Activated effector memory CD4-positive, alpha-beta T cell treated with Interleukin-2 at 50 U/mL for 16 hours (primary cell): ENCODE results near the gene ADAMTSL1.

ENCODE experiments used
- DNase-seq: peaks from one replicate; pipeline ENCODE4 v3.0.0-alpha.2; 2020

Gene ADAMTSL1

DNA sequence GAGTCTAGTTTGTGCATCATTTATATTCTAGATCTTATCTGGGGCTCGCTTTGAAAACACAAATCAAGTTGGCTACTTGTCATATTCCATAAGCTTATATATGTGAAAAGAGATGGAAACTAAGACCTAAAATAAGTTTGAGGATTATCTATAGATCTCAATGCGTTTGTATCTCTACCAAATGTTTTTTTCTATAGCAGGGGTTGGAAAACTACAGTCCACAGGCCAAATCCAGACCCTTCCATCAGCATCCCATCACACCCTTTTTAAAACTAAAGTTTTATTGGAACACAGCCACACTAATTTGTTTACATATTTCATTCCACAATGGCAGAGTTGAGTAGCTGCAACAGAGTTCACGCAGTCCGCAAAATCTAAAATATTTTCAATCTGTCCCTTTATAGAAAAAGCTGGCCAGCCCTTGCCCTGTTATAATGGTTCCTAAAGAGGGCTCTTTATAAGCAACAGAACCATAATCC lies 230.0 kb downstream of the ADAMTSL1 start:
- DNase-seq, result no peak

DNA sequence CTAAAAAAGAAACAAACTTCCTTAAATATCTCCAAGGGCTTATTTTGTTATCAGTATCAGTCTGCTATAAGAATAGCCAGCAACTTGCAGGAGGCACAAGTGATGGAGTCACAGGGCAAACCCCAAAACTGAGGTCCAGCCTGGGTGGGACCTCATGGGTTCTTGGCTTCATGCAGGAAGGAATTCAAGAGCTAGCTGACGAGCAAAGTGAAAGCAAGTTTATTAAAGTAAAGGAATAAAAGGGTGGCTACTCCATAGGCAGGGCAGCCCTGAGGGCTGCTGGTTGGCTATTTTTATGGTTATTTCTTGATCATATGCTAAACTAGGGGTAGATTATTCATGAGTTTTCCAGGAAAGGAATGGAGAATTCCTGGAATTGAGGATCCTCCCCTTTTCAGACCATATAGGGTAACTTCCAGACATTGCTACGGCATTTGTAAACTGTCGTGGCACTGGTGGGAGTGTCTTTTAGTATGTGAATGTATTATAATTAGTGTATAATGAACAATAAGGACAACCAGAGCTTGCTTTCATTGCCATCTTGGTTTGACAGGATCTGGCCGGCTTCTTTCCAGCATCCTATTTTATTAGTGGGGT lies 231.9 kb downstream of the ADAMTSL1 start:
- DNase-seq, result no peak

DNA sequence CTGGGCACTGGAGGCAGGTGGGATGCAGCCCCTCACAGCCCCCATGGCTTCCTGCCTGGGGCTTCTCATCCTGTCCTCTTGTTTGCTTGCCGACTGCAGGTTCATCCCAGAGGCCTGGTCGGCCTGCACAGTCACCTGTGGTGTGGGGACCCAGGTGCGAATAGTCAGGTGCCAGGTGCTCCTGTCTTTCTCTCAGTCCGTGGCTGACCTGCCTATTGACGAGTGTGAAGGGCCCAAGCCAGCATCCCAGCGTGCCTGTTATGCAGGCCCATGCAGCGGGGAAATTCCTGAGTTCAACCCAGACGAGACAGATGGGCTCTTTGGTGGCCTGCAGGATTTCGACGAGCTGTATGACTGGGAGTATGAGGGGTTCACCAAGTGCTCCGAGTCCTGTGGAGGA lies 232.7 kb downstream of the ADAMTSL1 start:
- DNase-seq, result no peak

DNA sequence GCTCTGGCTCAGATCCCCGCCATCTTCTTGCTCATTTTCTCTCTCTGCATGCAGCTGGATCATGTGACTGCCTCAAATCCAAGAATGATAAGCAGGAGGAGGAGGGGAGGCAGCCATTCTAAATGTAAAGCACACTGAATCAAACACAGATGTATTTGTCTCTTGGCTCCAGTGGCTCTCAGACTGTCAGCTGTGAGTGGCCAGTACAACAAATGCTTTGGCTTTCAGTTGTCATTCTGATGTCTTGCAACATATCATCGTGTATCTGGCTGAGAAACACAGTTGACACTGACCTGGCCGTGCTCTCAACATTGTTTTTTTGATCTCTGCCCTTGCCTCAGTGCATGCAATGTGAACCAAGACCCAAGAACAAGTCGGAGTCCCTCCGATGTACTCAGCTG lies 233.1 kb downstream of the ADAMTSL1 start:
- no peak for DNase-seq

DNA sequence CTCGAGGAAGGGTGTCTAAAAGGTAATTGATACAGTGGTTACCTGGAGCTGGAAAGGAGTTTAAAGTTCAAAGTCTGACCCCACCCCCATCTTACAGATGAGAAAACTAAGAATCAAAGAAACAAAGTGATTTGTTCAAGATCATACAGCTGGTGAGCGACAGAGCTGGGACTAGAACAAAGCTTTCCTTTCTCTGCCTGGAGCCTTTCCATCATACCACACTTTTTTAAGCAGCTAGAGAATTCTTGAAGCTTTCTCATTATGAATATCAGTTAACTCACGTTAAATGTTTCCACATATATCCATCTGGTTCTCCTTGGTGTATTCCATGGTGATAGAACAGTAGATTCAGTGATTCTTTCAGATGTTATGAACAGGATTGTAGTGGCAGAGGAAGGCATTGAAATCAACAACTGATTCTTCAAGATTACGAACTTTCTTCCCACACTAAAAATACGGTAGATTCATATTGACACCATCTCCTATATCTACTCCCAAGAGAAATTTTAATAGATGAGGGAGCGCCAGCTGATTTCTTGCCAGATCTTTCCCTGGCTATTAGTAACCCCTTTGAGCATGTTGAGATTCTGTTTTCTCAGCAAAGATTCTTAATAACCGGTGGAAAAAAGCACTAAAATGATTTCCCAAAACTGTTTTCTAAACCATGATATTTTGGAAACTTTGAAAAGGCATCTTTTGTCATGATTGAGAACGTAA lies 233.7 kb downstream of the ADAMTSL1 start:
- DNase-seq, result no peak

DNA sequence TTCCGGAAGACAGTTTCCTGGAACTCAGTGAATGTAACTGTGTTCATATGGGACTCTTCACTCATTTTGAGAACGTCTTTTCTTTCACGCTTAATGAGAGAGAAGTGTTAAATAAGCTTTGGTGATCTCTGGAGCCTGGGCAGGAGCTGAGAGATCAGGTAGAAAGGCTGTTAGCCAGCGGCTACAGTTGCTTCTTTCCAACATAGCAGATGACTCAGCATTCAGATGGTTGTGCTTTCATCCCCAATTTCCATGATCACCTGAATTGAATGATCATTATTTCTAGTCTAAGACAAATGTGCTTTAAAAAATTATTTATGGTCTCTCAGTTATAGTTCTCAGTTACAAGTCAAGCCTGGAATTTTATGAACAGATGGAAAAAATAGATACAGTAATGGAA lies 234.5 kb downstream of the ADAMTSL1 start:
- no peak for DNase-seq

DNA sequence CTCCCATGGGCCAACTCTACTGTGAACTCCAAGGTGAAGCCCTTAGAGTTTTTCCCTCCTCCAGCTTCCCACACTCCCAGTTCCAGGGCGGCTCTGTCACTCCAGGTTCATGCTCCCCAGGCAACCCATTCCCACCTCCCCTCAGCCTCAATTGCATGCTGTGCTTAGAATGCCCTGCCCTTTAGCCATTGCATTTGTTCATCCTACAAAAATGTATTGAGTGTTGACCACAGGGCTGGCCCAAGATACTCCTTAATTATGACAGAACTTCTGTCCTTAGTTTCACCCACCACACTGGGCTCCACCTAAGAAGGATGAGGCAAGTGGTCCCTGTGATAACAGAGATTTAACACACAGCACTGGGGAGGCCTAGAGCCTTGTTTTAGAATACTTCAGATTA lies 236.1 kb downstream of the ADAMTSL1 start:
- no peak for DNase-seq

DNA sequence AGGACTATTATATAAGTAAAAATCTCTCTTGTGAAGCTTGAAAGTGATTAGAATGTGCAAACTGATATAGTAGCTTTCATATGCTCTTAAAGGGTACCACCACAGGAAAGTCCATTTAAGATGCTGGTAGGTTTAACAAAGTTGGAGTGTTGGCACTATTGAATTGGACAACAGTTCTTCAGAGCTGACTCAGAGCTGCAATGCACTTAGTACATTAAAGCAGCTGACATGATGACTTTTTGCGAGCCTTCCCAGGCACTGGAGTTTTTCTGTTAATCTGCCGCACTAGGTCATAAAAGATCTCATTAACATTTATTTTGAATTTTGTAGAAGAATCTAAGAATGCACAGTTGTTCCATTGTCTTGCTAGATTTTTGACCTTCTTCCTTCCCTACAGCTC lies 243.8 kb downstream of the ADAMTSL1 start:
- no peak for DNase-seq

DNA sequence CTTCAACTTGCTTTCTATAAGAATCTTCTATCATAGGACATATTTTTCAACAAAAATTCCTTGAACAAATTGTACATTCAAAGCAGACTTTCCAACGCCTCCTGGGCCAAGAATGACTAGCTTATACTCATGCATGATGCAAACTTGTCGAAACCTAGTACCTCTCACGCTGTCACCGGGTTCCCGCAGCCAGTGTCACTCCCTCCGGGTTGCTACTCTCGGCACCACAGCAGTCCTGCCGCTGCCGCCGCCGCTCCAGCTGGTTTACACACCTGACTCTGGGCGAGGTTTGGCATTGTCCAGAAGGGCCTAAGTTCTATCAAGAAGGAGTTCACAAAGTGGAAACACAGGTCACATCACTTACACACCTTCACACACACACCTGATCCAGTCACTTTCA lies 244.4 kb downstream of the ADAMTSL1 start:
- no peak for DNase-seq

DNA sequence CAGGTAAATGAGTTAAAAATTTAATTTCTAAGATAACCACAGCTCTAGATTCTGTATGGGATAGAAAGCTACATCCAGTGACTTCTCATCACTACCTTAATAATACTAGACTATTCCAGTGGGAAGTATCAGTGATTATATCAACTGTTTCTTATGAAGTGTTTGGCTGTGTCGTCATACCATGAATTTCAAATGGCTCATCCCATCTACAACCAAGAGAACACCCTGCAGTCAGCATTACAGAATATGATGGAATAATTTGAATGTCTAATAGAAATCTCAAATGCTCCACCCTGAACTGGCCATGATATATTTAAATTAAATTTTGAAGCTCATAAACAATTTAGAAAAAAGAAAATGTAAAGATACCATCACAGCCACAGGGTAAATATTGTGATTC lies 245.0 kb downstream of the ADAMTSL1 start:
- no peak for DNase-seq

DNA sequence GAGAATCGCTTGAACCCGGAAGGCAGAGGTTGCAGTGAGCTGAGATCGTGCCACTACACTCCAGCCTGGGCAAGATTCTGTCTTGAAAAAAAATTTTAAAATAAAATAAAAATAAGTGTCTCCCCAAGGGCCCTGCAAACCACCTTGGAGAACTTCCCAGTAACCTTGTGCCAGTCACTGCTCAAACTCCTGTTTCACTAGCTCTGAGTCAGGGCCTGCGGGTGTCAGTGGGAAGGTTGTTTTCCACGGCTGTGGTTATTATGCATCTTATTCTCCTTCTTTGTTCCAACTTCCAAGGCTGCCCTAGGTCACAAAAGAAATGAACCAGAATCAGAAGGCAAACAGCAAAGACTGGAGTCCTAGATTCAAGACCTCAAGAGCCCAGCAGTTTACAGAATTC lies 246.7 kb downstream of the ADAMTSL1 start:
- DNase-seq, result no peak

DNA sequence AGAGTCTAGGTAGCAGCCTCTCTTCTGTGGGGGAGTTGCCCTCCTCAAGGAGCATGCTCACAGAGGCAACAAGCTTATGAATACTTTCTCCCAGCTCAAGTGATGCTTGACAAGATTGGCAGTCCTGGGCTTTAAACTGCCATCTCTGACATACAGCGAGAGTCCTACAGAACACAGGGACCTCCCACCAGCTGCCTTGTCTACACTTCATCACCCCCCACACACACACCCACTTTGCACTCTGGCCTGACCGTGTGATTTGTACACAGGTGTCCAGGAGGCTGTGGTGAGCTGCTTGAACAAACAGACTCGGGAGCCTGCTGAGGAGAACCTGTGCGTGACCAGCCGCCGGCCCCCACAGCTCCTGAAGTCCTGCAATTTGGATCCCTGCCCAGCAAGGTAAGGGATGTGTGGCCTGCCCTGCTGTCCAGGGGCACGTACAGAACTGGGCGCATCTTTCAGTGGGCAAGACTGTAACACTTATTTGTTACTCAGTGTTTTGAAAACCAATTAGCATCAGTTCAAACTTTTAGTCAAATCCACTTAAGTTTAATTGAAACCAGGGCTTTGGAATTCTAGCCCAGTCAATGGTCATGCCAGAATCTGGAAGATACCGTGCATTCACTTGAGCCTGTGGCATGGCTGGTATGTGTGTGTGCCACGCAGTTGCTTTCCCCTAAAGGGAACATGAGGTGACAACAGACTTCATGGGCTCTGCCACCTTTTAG lies 247.5 kb downstream of the ADAMTSL1 start:
- no peak for DNase-seq

DNA sequence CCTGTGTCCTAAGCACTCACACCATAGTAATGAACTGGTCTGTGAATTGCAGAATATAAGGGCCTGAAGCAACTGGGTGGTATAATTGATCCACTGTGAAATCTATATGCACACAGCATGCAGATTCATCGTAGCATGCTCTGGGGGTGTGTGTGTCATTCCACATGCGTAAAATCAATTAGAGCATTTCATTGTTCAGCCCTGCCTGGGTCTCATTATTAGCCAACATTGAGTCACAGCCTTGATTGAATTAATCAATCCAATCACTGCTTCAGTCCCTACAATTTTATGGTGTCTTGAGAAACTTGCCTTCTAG lies 248.0 kb downstream of the ADAMTSL1 start:
- DNase-seq, result no peak

DNA sequence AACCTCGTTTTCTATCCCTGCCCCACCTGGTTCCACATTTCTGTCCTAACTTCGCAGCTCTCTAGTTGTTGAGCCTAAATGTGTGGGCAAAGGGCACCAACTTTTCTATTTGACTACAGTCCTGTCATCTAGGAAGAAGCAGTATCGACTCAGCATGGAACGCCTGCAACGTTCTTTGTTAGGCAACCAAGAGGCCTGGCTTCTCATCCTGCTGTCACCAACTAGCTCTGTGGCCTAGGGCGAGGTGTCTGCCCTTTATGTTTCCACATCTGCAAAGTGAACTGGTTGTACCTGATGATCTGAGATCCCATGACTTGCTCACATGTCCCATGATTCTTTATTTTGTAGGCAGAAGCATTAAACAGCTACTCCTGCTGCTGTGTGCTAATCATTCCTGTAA lies 248.9 kb downstream of the ADAMTSL1 start:
- DNase-seq, result no peak

DNA sequence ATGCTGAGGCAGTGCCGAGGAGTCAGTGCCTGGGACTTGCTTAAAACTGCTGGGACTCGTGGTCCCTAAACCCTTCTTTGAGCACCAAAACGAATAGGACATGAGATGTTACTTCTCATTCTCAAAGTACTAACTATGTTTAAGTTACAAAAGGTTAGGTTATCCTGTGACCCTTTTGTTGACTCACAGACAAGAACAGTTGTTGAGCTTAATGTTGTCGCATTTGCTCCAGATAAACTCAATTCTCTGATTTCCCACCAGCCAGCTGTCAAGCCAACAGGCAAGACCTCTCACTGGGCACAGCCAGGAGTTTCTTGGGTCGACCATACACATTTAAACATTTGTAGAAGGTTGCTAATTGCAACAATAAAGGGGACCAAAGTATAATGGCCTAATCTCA lies 249.4 kb downstream of the ADAMTSL1 start:
- no peak for DNase-seq

DNA sequence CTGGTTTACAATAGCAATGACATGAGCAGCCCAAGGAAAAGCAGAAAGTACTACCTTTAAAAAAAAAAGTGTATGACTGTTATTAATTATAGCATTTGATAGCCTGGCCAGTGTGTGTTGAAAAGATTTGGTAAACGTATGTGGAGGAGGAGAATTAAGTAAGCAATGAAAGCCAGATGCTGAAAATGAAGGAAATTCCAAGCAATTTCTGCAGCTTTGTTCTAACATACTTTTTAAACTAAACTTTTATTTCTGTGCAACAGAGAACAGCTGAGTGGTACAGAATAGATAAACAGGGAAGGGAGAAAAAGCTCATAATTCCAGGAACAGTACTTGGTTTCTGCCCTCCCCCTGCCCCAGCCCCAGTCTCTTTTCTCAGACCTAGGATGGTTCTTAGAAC lies 252.6 kb downstream of the ADAMTSL1 start:
- no peak for DNase-seq

DNA sequence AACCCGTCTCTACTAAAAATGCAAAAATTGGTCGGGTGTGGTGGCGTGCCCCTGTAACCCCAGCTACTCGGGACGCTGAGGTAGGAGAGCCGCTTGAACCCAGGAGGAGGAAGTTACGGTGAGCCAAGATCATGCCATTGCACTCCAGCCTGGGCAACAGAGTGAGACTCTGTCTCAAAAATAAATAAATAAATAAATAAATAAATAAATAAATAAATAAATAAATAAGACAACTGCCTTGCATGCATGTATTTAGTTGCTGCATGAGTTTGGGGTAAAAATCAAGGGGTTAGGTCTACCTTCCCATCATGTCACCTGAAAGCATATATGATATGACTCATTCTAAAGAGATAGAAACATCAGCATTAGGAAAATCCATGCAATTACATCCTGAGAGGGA lies 254.0 kb downstream of the ADAMTSL1 start:
- no peak for DNase-seq

DNA sequence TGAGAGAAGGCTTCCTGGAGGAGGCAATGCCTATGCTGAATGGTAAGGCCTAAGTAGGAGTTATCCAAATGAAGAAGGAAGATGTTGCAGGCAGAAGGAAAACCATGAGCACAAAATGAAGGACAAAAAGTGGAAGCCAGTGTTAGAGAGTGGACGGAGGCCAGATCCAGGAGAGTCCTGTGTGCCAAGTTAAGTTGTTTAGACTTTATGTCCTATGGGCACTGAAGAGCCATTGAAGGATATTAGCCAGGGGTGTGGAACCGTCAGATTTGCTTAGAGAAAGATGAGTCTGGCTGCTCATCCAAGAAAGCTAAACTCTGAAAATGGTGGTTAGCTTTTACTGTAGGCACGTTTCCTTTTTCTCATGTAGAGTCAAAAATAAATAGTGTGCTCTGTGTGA lies 254.7 kb downstream of the ADAMTSL1 start:
- no peak for DNase-seq

DNA sequence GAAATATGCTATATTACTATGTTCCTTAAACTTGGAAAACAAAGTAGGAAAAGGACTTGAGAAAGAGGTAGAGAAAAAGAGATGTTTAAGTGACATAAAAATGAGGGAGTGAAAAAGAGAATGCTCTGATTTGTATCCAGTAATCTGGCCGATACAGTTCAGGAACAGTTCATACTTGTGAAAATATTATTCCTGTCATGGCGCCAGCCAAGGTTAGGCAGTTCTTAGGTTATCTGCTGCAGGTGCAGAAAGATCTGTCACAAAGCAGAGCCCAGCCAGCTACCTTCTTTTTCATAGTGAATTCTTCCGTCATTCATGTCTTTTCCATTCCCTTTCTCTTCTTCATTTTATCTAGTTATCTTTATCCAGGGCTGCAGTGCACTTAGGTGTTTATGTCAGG lies 256.3 kb downstream of the ADAMTSL1 start:
- DNase-seq, result no peak

DNA sequence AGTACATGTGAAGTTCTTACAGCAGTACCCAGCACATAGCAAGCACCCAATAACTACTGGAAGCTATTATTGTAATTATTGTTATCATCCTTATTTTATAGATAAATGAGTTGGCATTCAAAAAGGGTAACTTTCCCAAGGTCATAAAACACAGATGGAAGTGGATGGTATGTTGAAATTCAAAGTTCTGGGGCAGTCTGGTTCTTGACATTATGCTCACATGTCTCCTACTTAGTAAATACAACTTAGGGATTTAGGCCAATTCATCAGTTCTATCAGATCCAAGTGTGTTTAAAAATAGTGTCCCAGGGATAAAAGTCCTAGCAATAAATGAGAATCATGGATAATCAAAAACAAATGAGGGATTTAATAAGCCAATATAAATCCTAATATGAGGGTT lies 265.2 kb downstream of the ADAMTSL1 start:
- DNase-seq, result no peak

DNA sequence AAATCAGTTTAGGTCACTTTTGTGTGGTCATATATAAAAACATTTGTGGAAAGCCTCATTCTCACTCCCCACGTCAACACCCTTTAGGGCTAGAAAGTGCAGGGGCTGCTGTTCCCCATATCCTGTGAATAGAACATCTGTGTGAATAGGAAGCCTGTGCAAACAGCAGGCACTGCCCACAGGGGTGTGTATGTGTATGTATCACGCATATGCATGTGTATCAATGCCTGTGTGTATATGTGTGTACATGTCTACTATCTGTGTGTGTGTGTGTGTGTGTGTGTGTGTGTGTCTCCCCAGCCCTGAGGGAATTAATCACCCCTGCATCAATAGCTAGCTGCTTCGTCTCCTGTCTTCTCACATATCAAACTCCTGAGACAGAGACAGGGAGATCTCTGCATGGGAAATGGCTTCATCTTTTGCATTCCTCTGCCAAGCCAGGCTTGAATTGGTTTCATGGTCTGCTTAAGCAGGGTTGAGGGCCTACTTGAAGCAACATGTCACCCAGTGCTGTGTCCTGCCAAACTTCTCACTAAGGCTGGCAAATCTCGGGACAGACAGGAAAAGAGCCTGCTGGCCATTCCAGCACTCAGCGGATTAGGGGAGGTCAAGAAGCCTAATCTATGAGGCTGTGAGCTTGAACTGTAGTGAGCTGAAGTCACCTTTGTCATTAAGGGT lies 265.8 kb downstream of the ADAMTSL1 start:
- no peak for DNase-seq

DNA sequence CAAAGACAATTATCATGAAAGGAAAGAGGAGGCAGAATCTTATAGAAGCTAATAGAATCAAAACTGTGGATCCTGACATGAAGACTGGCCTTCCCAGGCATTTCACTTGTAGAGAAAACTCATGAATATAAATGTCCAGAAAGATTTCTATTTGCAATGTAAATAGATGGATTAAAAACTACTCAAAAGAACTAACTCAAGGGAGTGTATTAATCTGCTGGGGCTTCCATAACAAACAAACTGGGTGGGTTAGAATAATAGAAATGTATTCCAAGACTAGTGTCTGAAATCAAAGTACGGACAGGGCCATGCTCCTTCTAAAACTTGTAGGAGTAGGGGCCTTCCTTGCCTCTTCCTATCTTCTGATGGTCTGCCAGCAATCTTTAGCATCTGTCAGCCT lies 267.4 kb downstream of the ADAMTSL1 start:
- DNase-seq, result no peak

DNA sequence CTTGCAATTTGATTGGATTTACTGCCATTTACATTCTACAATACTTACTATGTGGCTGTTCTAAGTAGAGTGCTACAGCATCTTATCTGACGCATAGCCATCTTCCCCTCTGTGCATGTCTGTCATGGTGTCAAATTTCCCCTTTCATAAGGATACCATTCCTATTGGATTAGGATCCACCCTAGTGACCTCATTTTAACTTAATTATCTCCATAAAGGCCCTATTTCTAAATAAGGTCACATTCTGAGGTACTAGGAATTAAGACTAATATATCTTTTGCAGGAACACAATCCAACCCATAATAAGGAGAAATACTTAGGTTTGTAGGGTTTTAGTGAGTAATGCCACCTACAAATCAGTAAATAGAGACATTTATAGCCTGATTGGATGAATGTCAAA lies 268.0 kb downstream of the ADAMTSL1 start:
- DNase-seq, result no peak

DNA sequence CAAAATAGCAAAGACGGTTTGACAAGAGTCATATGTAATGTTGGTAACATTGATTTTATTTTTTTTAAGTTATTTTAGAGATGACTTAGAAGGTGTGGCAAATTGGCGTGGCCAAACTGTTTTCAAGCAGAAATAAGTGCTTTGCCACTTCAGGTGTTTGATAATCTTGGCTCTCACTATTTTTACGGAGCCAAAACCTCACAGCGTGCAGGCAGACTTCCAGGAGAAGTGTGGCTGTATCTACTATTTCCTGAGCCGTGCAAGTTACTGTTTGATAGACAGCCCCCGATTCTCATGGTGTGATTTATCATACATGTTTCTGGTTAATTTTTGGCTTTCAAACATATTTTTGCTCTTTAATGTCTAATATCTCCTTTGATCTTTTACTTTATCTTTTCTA lies 269.5 kb downstream of the ADAMTSL1 start:
- no peak for DNase-seq
